Pons (tissue), 1 donor: ENCODE data around the gene BAZ2B.

Source experiments
- DNase-seq: peaks from one replicate; pipeline ENCODE4 v3.0.0-alpha.2; 2016; ENCODE audit warnings: low spot score

Gene BAZ2B

DNA sequence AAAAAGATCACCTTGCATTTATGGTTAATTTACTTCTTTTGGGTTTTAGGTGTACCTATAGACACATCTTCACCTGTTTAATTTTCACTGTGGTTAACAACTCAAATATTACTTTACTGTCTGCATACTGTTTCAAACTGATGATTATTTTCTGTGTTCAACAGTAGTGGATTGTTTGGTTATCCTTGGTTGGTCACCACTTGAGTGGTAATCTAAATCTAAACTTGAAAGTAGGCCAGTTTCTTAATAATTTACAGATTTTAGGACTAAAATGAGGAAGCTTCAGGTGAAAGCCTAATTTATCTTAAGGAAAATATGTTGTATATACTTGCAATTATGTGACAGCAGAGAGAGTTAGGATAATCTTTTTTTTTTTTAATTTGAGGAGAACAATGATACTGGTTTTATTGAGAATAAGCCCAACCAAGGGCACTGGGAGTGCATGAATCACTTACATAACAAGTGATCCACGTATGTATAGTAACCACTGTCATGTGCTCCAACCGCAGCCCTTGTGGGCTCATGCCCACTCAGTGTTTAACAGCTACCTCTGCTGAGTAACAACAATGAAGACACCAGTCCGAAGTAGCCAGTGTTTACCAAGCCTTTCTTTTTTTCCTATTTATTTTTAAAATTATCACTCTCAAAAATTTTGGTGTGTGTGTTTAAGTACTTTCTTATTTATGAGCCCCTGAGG is 298.8 kb downstream of the BAZ2B start:
- DNase-seq: no peak

DNA sequence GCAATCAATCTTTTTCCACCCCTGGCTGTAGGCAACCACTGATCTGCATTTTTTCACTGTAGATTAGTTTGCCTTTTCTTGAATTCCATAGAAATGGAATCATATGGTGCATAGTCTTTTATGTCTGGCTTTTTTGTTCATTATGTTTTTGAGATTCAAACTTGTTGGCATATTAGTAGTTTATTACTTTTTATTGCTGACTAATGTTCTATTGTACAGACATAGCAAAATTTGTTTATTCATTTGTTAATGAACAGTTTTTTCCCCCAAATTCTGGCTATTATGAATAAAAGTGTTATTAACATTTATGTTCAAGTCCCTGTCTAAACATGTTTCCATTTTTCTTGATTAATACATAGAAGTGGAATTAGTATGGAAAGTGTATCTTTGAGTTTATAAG is 308.4 kb downstream of the BAZ2B start:
- no peak for DNase-seq

DNA sequence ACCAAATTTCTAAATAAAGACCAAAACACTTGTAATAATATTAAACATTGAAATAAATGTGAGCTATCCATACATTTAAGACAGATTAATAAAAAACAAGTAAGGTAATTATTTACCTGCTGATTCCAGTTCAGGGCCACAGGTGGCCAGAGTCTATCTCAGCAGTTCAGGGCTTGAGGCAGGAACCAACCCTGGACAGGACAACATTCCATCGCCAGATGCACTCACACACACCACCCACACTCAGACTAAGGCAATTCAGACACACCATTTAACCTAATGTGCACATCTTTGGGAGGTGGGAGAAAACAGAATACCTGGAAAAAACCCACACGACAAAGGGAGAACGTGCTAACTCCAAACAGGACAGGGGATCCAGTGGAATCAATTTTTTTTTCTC is 315.8 kb downstream of the BAZ2B start:
- DNase-seq: no peak

DNA sequence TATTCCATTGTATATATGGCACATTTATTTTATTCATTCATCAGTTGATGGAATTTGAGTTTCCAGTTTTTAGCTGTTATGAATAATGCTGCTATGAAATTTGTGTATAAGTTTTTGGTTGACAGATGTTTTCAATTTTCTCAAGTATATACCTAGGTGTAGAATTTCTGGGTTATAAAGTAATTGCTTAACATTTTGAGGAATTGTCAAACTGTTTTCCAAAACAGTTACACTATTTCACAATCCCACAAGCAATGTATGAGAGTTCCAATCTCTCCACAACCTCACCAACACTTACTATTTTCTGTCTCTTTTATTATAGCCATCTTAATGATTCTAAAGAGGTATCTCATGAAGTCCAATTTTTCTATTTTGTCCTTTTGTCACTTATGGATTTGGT is 317.4 kb downstream of the BAZ2B start:
- no peak for DNase-seq

DNA sequence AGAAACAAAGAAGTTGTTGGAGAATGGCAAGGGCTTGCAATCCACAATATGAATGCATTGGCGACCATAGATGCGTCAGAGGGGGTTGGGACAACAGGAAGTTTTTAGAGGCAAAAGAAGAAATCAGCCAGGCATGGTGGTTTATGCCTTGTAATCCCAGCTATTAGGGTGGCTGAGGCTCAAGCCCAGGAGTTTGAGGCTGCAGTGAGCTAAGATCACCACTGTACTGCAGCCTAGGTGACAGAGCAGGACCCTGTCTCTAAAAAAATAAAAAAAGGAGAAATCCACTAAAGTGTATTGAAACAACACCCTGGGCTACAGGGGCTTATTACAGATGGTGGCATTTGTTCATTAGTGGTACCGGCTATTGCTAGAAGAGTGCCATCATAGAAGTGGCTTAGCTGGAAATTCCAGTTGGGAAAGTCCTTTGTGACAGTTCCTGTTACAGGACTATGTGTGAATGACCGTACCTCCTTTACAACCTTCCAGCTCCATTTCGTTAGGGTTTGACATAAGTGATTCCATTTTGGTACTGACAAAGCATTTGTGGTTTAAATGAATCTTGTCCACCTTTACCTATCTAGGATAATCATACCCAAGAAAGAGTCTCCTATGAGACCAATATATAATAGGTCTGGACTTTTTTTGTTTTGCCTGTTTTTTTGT is 319.2 kb downstream of the BAZ2B start:
- no peak for DNase-seq

DNA sequence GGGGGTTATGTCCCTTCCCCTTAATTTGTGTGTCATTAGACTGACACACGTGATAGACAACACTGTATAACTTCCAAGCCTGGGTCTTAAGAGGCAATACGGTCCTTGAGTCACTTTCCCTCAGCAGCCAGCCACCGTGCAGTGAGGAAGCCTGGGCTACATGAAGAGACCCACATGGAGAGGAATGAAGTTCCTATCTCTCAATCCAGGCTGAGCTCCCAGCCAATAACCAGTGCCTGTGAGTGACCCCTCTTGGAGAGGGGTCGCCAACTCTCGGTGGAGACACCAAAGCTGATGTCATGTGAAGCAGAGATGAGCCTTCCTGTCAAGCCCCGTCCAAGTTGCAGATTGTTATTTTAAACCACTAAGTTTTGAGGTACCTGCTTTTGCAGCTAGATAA is 324.2 kb downstream of the BAZ2B start:
- DNase-seq: no peak

DNA sequence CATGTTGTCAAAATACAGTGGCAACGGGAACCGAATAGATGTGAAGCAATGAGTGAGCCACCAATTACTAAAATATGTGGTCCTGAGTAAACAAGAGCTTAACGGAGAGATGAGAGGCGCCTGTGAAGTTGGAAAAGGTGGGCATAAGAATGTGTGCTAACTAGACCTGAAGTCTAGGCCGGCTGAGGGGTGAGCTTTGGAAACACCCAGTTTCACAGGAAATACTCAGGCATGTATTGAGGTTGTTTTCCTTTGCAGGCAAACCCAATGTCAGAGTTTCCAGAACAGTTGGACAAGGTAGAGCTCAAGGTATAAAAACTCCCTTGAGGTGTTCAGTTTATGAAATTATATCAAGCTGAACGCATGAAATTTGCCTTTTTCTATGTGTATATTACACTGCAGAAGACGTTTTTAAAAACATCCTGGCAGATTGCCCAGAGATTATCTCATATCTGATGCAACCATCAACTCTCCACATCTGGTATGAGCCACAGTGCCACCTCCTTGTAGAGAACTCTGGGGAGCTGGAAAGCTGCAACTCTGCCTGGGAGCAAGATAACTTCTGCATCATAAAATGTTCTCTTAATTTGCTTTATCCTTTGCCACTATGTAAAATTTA is 325.9 kb downstream of the BAZ2B start:
- peak; percentile 13 for DNase-seq

DNA sequence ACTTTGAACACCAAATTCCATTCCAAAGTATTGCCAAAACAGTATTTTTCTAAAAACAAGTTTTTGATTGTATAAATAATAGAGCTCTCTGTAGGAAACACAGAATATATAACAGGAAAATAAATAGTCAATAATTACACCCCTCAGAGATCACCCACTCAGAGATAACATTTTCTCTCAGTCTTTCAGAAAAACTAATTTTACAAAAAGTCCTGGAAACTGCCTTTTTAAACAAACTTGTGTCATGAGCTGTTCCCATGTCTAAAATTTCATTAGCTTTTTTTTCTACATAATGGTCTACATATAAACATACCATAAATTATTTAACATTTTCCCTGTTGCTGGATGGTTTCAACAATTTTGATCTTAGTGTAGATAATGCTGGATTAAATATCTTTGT is 328.6 kb downstream of the BAZ2B start:
- no peak for DNase-seq

DNA sequence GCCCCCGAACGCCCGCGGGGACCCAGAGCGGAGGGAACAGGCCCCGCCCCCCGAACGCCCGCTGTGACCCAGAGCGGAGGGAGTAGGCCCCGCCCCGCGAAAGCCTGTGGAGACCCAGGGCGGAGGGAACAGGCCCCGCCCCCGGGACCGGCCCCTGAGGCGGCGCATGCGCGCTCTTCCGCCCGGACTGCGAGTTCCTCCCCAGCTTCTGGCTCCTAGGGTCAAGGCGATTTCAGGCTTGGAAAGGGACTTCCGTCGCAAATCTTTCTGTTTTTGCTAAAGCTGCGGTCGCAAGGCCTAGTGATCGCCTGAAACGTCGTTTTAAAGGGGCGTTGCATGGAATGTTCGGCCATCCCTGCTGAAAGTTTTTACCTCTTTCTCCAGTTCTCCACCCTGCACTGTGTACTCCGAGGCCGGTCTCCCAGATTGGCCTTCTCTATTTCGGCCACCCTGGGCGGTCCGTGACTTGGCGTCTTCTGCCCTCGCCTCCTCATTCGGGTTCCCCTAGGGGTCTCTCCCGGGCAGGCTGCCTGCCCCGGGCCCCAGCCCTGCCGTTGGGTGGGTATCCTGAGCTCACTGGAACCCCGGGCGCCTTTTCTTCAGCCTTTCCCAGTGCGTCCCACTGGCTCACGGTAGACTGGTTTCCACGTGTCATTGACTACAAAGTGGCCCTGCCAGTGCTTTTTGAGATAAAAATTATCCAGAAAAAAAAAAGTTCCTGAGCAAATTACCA is 329.5 kb downstream of the BAZ2B start:
- peak; percentile 97 for DNase-seq

DNA sequence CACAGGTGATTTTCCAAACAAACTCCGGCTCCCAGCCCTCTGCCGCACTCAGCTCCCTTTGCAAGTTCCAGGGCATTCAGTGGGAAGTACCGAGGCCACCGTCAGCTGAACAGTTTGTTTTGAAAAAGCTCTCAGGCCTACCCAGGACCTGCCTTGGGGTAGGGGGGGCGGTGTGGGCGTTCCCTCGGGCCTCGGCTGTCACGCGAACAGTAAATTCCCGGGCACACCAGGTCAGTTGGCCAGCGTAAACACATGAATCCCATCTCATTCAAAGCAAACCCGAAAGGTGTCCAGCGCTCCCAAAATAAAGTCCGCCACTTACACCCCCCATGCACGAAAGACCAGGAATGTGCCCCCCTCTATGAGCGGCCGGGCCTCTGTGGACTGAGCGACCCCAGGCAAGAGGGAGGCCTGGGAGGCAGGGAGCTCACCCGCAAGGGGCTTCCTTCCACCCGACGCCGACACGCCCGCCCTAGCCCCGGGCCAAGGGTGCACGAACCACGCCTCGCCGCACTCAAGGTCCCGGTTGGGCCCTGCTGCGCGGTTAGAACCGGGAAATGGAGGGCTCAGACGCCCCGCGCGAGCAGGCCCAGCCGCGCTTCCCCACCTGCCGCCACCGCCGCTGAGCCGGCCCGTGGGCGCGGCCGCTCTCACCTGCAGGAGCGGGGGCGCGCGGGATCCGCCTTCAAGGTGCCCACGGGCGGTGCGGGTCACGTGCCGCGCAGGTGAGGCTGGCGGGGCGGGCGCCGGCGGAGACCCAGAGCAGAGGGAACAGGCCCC is 330.2 kb downstream of the BAZ2B start, which contains the start of gene WDSUB1:
Gene WDSUB1 (minus strand): TSS at position 775 of the 780 bp plus-strand sequence. CDS start 3,634 bp downstream, outside the sequence.
- peak; percentile 44 for DNase-seq

DNA sequence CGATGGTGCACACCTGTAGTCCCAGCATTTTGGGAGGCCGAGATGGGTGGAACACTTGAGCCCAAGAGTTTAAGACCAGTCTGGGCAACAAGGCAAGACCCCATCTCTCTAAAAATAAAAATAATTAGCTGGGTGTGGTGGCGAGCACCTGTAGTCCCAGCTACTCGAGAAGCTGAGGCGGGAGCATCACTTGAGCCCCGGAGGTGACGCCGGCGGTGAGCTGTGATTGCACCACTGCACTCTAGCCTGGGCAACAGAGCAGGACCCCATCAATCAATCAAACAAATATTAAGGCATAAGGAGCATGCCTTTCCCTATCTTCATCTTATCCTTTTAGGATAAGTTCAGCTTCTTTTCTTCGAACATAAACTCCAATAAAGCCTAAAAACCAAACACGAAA is 330.9 kb downstream of the BAZ2B start:
- no peak for DNase-seq

DNA sequence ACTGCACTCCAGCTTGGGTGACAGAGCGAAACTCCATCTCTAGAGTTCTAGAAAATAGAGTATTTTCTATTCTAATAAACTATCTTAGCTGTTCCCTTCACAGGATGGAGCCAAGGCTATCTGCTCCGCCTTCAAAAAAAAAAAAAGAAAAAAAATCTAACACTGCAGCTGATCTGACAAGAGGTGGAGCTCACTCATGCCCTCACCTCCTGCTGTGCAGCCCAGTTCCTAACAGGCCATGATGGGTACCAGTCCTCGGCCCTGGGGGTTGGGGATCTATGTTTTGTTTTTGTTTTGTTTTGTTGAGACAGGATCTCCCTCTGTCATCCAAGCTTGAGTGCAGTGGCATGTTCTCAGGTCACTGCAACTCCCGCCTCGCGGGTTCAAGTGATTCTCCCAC is 332.8 kb downstream of the BAZ2B start:
- DNase-seq: no peak

DNA sequence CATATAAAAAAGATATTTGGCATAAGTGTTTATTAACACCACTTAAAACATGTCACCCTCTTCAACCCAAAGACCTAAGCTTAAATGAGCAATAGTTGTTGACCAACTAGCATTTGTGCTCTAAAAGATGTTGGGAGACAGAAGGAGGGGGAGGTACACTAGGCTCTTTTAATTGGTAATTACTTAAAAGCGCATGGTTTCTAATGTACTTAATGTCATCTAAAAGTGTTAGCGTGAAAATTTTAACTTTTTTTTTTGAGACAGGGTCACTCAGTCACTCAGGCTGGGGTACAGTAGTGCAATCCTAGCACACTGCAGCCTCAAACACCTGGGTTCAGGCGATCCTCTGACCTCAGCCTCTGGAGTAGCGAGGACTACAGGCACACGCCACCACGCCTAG is 335.3 kb downstream of the BAZ2B start:
- no peak for DNase-seq

DNA sequence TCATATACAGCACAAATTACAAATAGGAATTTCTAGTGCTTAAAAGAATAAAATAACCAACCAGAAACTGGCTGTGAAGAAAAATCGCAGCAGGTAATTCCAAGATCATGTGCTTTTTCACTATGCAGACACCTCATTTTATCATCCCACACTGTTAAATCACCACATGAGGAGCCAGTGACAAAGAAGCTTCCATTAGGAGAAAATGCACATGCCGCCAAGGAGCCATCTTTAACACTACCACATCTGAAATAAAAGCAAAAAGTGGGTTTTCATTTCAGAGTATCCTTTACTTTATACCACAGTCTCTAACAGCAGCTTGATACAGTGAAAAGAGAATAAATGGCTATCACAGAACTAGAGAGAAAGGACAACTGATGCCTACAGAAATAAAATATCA is 336.6 kb downstream of the BAZ2B start:
- DNase-seq: no peak

DNA sequence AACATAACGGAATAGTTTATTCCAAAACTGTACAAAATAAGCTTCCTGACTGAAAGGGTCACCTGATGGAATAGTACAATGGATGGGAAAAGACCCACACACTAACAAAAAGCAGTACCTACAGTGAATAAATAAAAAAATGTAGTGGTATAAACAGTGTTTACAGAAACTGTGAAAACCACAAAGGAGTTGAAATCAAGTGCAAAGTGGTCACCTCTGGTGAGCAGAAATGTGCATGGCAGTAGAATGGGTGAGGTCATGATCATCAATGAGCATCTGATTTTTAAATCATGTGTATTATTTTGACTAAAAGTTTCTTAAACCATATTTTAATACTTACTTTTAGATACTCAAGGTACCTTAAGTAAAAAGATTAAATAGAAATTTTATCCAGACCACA is 341.2 kb downstream of the BAZ2B start:
- DNase-seq: no peak

DNA sequence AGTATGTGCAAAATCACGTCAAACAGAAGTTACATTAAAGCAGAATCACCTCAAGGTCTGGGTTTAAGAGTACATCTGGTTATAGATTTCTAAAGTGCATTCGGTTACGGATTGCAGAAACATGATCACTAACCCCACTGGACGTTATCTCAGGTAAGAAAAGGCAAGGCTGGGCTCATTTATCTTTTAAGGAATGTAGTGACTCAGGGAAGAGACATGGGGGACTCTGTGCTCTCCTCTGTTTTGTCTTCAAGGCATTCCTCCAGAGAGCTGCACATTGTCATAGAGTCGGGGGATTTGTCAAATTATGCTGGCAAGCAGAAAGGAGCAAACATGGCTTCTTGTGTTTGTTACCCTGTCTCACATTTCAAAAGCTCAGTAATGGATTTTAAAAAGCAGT is 344.2 kb downstream of the BAZ2B start:
- no peak for DNase-seq

DNA sequence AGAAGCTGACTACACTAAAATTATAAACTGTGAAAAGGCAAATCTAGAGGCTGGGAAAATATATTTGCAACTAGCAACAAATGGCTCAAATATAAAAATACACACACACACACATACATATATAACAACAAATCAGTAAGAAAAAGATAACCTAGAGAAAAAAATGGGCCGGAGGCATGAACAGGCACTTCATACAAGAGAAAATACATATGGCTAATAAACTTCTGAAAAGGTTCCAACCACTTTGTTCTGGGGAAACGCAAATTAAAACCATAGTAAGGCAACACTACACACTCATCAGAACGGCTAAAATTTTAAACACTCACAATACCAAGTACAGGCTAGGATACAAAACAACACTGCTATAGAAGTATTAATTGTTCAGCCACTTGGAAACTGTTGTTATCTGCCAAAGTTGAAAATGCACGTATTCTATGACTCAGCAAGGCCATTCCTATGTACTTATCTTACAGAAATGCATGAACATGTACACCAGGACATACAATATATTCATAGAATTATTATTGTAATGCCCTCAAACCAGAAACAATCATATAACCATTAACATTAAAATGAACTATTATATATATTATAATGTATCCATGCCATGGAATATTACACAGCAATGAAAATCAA is 345.5 kb downstream of the BAZ2B start:
- no peak for DNase-seq
